Glutamatergic neuron (in vitro differentiated cells): ENCODE measurements around the gene ITGB1BP1. TPM values are rescaled to one million over a fixed set of nuclear protein-coding genes. Genes with fewer than 3 reads are reported as not detected.

Experiments
- DNase-seq: peaks from one replicate; pipeline ENCODE4 v3.0.0; 2022
- H3K27ac Mint-ChIP-seq: one replicate; pipeline ENCODE4 v1.8.0; 2020; ENCODE audit warnings: mild to moderate bottlenecking, mixed read lengths, inconsistent platforms; ENCODE audit not compliant: unreplicated experiment
- H3K27me3 Mint-ChIP-seq: one replicate; pipeline ENCODE4 v1.8.0; 2020; ENCODE audit warnings: mild to moderate bottlenecking, moderate library complexity, mixed read lengths, inconsistent platforms; ENCODE audit not compliant: unreplicated experiment
- H3K36me3 Mint-ChIP-seq: one replicate; pipeline ENCODE4 v1.8.0; 2020; ENCODE audit warnings: mild to moderate bottlenecking, mixed read lengths, inconsistent platforms; ENCODE audit not compliant: unreplicated experiment
- H3K4me1 Mint-ChIP-seq: one replicate; pipeline ENCODE4 v1.8.0; 2020; ENCODE audit warnings: mild to moderate bottlenecking, low read depth, mixed read lengths, inconsistent platforms; ENCODE audit not compliant: unreplicated experiment
- H3K4me3 Mint-ChIP-seq: one replicate; pipeline ENCODE4 v1.8.0; 2020; ENCODE audit warnings: mild to moderate bottlenecking, mixed read lengths, inconsistent platforms; ENCODE audit not compliant: unreplicated experiment
- H3K9me3 Mint-ChIP-seq: one replicate; pipeline ENCODE4 v1.8.0; 2020; ENCODE audit warnings: mild to moderate bottlenecking, moderate library complexity, mixed read lengths, inconsistent platforms; ENCODE audit not compliant: unreplicated experiment
- CTCF ChIP-seq: fragments of 200-600 bp; sonication (generic); IDR thresholded peaks from one replicate; pipeline ENCODE4 v1.5.0; 2021; ENCODE audit not compliant: partially characterized antibody, unreplicated experiment
- total RNA-seq: library from RNA; stranded (reverse); fragmentation: NEBNext Ultra II Directional; extraction: Animal tissue kit (Norgen Biotek cat#: 25700); gene quantifications from one replicate; pipeline ENCODE4 v1.2.1, GENCODE V29; 2021; ENCODE audit not compliant: unreplicated experiment

The ITGB1BP1 gene
- total RNA-seq, 1 donor from 2014 or later, result 62.7 TPM

- Mint-ChIP-seq H3K9me3 (no peaks in the 10 kb centered on the region), H3K27me3 (peaks cover 4% of the 10 kb centered on the region), H3K36me3 (no peaks in the 10 kb centered on the region), H3K27ac (no peak overlapping the region), H3K4me1 (peaks cover 3% of the 10 kb centered on the region), H3K4me3 (no peak overlapping the region)
- peak; percentile 45 for DNase-seq
- TF ChIP-seq CTCF, result no peak
These were observed 30.2 kb downstream of the ITGB1BP1 start for GRCh38 chr2:9392898-9393765.

- DNase-seq, result no peak
- H3K27ac Mint-ChIP-seq, result no peak overlapping the region
- no peaks in the 10 kb centered on the region for H3K36me3 Mint-ChIP-seq
- H3K27me3 Mint-ChIP-seq, result peaks cover 4% of the 10 kb centered on the region
- H3K4me1 Mint-ChIP-seq, result peaks cover 3% of the 10 kb centered on the region
- H3K9me3 Mint-ChIP-seq, result no peaks in the 10 kb centered on the region
- TF ChIP-seq CTCF, result no peak
- H3K4me3 Mint-ChIP-seq, result no peak overlapping the region
These were observed 31.2 kb downstream of the ITGB1BP1 start for GRCh38 chr2:9391961-9392720.

- peaks cover 4% of the 10 kb centered on the region for H3K27me3 Mint-ChIP-seq
- H3K9me3 Mint-ChIP-seq, result no peaks in the 10 kb centered on the region
- no peaks in the 10 kb centered on the region for H3K36me3 Mint-ChIP-seq
- no peak overlapping the region for H3K27ac Mint-ChIP-seq
- no peak overlapping the region for H3K4me3 Mint-ChIP-seq
- no peak for TF ChIP-seq CTCF
- H3K4me1 Mint-ChIP-seq, result peaks cover 3% of the 10 kb centered on the region
- no peak for DNase-seq
These were observed 32.3 kb downstream of the ITGB1BP1 start for GRCh38 chr2:9390991-9391390.

GRCh38 chr2:9390151-9390850 is 33.0 kb downstream of the ITGB1BP1 start:
- DNase-seq, result no peak
- peaks cover 3% of the 10 kb centered on the region for H3K4me1 Mint-ChIP-seq
- H3K9me3 Mint-ChIP-seq, result no peaks in the 10 kb centered on the region
- no peaks in the 10 kb centered on the region for H3K36me3 Mint-ChIP-seq
- no peak overlapping the region for H3K4me3 Mint-ChIP-seq
- H3K27ac Mint-ChIP-seq, result peak overlapping the region; percentile 11
- H3K27me3 Mint-ChIP-seq, result peaks cover 4% of the 10 kb centered on the region
- no peak for TF ChIP-seq CTCF
